Activated T-cell treated with anti-CD3 and anti-CD28 coated beads, Interleukin-2, amount 50 U/mL, for 72 hours (primary cell): ENCODE data around the gene CASKIN2. TPM values are rescaled to one million over a fixed set of nuclear protein-coding genes. Genes with fewer than 3 reads are reported as not detected.

Source experiments
- ATAC-seq, 2 donors: fragments of 150-1000 bp; cut with Tn5 transposase; replicated peaks in 1 of 2; 2 replicates each; pipeline ENCODE4 v1.10.0; 2021; ENCODE audit warnings: moderate library complexity in 2 of 2, mild to moderate bottlenecking in 1 of 2
- DNase-seq, 2 donors: peaks; one replicate each; pipeline ENCODE4 v3.0.0; 2021 to 2022; ENCODE audit warnings: mixed read lengths in 1 of 2
- H3K27ac Mint-ChIP-seq: one replicate; pipeline ENCODE4 v1.8.0; 2022; ENCODE audit warnings: mild to moderate bottlenecking, moderate library complexity, mixed read lengths
- H3K27me3 Mint-ChIP-seq: one replicate; pipeline ENCODE4 v1.8.0; 2022; ENCODE audit warnings: low read depth, mixed read lengths
- H3K36me3 Mint-ChIP-seq, 2 donors: one replicate each; pipeline ENCODE4 v1.8.0; 2022; ENCODE audit warnings: mixed read lengths in 2 of 2, mild to moderate bottlenecking in 1 of 2; ENCODE audit not compliant: insufficient read depth in 2 of 2
- H3K4me1 Mint-ChIP-seq: one replicate; pipeline ENCODE4 v1.8.0; 2022; ENCODE audit warnings: low read depth, mixed read lengths
- H3K4me3 Mint-ChIP-seq, 2 donors: one replicate each; pipeline ENCODE4 v1.8.0; 2022; ENCODE audit warnings: mild to moderate bottlenecking in 2 of 2, mixed read lengths in 2 of 2, moderate library complexity in 2 of 2
- H3K9me3 Mint-ChIP-seq, 2 donors: one replicate each; pipeline ENCODE4 v1.8.0; 2022; ENCODE audit warnings: mixed read lengths in 2 of 2
- total RNA-seq, 2 donors: library from RNA; stranded (reverse); gene quantifications; one replicate each; pipeline ENCODE4 v1.2.3, GENCODE V29; 2022

Gene CASKIN2, protein sequence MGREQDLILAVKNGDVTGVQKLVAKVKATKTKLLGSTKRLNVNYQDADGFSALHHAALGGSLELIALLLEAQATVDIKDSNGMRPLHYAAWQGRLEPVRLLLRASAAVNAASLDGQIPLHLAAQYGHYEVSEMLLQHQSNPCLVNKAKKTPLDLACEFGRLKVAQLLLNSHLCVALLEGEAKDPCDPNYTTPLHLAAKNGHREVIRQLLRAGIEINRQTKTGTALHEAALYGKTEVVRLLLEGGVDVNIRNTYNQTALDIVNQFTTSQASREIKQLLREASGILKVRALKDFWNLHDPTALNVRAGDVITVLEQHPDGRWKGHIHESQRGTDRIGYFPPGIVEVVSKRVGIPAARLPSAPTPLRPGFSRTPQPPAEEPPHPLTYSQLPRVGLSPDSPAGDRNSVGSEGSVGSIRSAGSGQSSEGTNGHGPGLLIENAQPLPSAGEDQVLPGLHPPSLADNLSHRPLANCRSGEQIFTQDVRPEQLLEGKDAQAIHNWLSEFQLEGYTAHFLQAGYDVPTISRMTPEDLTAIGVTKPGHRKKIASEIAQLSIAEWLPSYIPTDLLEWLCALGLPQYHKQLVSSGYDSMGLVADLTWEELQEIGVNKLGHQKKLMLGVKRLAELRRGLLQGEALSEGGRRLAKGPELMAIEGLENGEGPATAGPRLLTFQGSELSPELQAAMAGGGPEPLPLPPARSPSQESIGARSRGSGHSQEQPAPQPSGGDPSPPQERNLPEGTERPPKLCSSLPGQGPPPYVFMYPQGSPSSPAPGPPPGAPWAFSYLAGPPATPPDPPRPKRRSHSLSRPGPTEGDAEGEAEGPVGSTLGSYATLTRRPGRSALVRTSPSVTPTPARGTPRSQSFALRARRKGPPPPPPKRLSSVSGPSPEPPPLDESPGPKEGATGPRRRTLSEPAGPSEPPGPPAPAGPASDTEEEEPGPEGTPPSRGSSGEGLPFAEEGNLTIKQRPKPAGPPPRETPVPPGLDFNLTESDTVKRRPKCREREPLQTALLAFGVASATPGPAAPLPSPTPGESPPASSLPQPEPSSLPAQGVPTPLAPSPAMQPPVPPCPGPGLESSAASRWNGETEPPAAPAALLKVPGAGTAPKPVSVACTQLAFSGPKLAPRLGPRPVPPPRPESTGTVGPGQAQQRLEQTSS (N-terminal part only)
- 1 to 10 TPM; 4.1 to 6.6 TPM for total RNA-seq

- Mint-ChIP-seq H3K4me1 (peaks cover 18% of the 10 kb centered on the region), H3K9me3 (no peaks in the 10 kb centered on the region), H3K27ac (no peak within 1 kb of the TSS), H3K36me3 (peaks cover 0 to 10% of the 10 kb centered on the region in 2 donors), H3K27me3 (no peaks in the 10 kb centered on the region), H3K4me3 (peak within 1 kb of the TSS; percentile 84 to 88)
- ATAC-seq (peak; percentile 61 to 63), DNase-seq (peak; percentile 89)
Measured at GRCh38 chr17:75515496-75516254, at the start of gene CASKIN2. TSS of gene CASKIN2 (minus strand) at chr17:75515537. CDS start at chr17:75513804, 1,733 bp downstream.

DNA sequence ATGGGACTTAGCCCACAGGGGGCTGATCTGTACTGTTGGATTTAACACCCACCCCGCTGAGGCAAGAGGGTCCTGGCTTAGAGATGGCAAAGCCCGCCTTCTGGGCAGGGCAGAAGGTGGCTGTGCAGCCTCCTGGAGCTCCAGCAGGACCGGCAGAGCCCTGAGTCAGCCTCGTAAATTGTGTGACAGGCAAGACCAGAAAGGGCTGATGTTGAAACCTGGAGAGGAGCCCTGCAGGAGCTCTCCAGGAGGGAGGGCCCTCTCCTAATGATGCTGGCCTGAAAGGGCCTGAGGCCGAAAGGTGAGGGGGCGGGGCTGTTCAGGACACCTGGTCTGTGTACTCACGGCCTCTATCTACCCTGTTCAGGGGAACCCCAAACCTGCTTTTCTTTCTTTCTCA, 49.7 kb upstream of the CASKIN2 start:
- H3K9me3 Mint-ChIP-seq, result no peaks in the 10 kb centered on the region
- no peak for ATAC-seq
- H3K4me1 Mint-ChIP-seq, result no peaks in the 10 kb centered on the region
- H3K27me3 Mint-ChIP-seq, result no peaks in the 10 kb centered on the region
- DNase-seq, result no peak
- no peak overlapping the region for H3K4me3 Mint-ChIP-seq
- no peaks in the 10 kb centered on the region for H3K36me3 Mint-ChIP-seq
- no peak overlapping the region for H3K27ac Mint-ChIP-seq

DNA sequence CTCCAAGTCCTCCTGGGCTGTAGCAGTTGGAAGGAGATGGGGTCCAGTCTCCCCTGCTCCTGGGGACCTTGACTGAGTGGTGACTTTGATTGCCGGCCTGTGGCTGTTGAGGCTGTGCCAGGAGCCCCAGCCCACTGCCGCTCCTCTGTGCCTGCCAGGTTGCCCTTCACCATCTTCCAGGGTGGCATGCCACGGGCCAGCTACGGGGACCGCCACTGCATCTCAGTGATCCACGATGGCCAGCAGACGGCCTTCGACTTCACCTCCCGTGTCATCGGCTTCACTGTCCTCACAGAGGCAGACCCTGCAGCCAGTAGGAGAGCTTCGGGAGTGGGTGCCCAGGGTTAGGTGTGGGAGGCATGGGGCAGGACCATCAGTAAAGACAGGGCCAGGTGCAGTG, 48.9 kb upstream of the CASKIN2 start:
- H3K4me3 Mint-ChIP-seq, result no peak overlapping the region
- DNase-seq (no peak), ATAC-seq (no peak)
- H3K9me3 Mint-ChIP-seq, result no peaks in the 10 kb centered on the region
- H3K27me3 Mint-ChIP-seq, result no peaks in the 10 kb centered on the region
- no peaks in the 10 kb centered on the region for H3K4me1 Mint-ChIP-seq
- H3K27ac Mint-ChIP-seq, result no peak overlapping the region
- no peaks in the 10 kb centered on the region for H3K36me3 Mint-ChIP-seq

- H3K27ac Mint-ChIP-seq, result no peak overlapping the region
- DNase-seq (no peak), ATAC-seq (no peak)
- H3K4me1 Mint-ChIP-seq, result no peaks in the 10 kb centered on the region
- H3K9me3 Mint-ChIP-seq, result no peaks in the 10 kb centered on the region
- no peaks in the 10 kb centered on the region for H3K36me3 Mint-ChIP-seq
- no peaks in the 10 kb centered on the region for H3K27me3 Mint-ChIP-seq
- no peak overlapping the region for H3K4me3 Mint-ChIP-seq
Measured at GRCh38 chr17:75563063-75563758, 47.9 kb upstream of the CASKIN2 start.

- H3K9me3 Mint-ChIP-seq, result no peaks in the 10 kb centered on the region
- no peaks in the 10 kb centered on the region for H3K27me3 Mint-ChIP-seq
- H3K4me1 Mint-ChIP-seq, result no peaks in the 10 kb centered on the region
- no peak for DNase-seq
- no peaks in the 10 kb centered on the region for H3K36me3 Mint-ChIP-seq
- no peak overlapping the region for H3K4me3 Mint-ChIP-seq
- H3K27ac Mint-ChIP-seq, result no peak overlapping the region
- no peak for ATAC-seq
Measured at GRCh38 chr17:75561927-75562603, 46.7 kb upstream of the CASKIN2 start.

DNA sequence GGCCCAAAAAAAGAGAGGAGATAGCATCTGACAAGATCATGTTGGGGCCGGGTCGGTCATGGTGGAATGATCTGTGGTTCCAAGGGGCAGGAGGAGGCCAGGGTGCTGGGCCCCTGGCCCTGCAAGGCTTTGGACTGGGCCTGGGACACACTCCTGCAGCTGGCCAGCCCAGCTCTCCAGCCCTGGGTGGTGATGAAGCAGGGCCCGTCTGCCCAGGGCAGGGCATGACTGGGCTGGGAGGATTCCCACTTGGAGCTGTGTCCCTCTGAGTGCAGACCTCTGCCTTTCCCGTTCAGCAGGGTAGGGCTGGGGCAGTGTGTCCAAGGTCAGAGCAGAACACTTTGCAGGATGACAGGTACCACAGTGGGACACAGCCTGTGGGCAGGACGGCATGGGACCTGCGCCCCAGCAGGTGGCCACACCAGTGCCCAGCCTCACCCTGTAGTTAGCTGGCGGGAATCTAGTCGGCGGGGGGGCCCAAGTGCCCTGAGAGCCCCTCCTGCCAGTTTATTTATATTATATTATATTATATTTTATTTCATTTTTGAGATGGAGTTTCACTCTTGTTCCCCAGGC, 44.7 kb upstream of the CASKIN2 start:
- no peaks in the 10 kb centered on the region for H3K4me1 Mint-ChIP-seq
- H3K27ac Mint-ChIP-seq, result no peak overlapping the region
- H3K9me3 Mint-ChIP-seq, result no peaks in the 10 kb centered on the region
- no peak for ATAC-seq
- H3K4me3 Mint-ChIP-seq, result no peak overlapping the region
- no peak for DNase-seq
- H3K36me3 Mint-ChIP-seq, result no peaks in the 10 kb centered on the region
- H3K27me3 Mint-ChIP-seq, result no peaks in the 10 kb centered on the region

GRCh38 chr17:75558666-75559530, 43.6 kb upstream of the CASKIN2 start:
- no peak overlapping the region for H3K4me3 Mint-ChIP-seq
- H3K27me3 Mint-ChIP-seq, result no peaks in the 10 kb centered on the region
- H3K27ac Mint-ChIP-seq, result no peak overlapping the region
- ATAC-seq (no peak), DNase-seq (no peak)
- H3K36me3 Mint-ChIP-seq, result no peaks in the 10 kb centered on the region
- H3K4me1 Mint-ChIP-seq, result no peaks in the 10 kb centered on the region
- no peaks in the 10 kb centered on the region for H3K9me3 Mint-ChIP-seq

DNA sequence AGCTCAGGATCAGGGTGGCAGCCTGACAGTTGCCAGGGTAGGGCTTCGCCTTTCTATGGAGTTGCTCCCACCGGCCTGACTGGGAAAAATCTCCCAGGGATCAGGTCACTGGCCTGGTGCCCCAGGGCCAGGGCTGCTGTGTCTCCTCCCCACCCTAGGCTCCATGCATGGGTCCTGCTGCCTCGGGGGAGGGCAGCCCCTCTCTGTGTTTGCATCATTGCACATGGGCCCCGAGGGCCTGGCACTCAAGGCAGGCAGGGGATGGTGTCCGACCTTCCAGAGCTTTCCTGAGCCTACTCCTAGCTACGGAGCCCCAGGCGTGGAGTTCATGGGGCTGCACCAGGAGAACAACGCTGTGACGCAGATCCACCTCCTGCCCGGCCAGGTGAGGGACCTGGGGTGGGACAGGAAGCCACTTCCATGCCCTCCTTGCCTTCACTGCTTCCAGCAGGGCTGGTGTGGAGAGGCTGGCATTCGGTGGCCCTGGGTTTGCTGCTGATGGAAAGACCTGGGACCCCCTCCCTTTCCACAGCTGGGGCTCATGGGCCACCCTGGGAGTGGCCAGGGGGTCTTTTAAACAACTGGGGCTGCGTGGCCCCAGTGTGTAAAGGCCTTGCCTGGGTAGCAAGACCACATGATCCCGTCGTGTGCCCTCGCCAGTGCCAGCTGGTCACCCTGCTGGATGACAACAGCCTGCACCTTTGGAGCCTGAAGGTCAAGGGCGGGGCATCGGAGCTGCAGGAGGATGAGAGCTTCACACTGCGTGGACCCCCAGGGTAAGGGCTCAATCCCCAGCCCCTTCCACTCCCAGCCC, 42.7 kb upstream of the CASKIN2 start:
- Mint-ChIP-seq H3K27me3 (no peaks in the 10 kb centered on the region), H3K4me3 (no peak overlapping the region), H3K36me3 (no peaks in the 10 kb centered on the region), H3K9me3 (no peaks in the 10 kb centered on the region), H3K4me1 (no peaks in the 10 kb centered on the region), H3K27ac (no peak overlapping the region)
- ATAC-seq (no peak), DNase-seq (no peak)

DNA sequence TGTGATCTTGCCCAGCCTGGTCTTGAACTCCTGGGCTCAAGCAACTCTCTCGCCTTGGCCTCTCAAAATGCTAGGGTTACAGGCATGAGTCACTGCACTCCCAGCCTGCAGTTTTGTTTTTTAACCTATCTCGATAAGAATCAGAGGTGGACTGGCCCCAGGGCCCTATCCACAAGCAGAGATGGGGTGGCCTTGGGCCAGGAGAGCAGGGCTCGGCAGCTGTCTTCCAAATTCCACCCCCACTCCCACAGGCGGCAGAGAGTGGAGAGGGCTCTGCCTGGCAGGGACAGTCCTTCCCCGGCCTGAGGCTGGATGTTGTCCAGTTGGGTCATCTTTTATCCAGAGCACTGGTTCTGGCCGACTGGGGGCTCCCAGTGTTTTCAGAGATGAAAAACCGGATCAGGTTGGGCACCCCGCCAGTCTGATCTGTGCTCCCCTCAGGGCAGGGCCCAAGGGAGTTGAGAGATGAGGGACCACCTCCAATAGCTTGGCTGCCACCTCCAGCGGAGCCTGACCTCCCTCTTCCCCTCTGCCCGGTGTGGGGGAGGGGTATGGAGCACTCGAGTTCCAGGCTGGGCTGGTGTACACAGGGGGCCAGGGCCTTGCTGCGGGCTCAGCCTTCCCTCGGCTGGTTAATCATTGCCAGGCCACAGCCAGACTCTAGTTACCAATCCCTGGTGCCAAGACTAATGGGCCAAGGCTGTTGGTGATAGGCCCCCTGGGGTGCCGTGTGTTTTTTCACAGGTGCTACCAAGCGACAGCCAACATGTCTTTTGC, 41.9 kb upstream of the CASKIN2 start:
- ATAC-seq, result no peak
- Mint-ChIP-seq H3K27me3 (no peaks in the 10 kb centered on the region), H3K36me3 (no peaks in the 10 kb centered on the region), H3K4me3 (no peak overlapping the region), H3K4me1 (no peaks in the 10 kb centered on the region), H3K9me3 (no peaks in the 10 kb centered on the region), H3K27ac (no peak overlapping the region)
- DNase-seq, result no peak

DNA sequence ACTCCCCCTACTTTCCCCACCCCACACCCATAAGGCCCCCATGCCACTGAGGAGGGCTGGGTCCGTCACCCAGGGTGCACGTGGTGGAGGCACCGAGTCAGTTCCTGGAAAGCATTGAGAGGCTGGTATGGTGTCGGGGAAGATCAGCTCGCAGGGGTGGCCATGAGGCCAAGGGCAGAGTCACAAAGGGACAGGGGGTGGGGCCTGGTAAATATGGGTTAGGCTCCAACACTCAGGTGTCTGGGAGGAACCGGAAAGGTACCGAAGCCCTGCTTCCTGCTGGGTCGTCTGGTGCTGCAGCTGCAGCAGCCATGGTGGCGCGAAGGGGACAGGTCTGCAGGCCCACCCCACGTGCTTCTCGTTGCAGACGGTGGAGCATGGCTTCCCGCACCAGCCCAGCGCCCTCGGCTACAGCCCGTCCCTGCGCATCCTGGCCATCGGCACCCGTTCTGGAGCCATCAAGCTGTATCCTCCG, 40.4 kb upstream of the CASKIN2 start:
- Mint-ChIP-seq H3K4me1 (no peaks in the 10 kb centered on the region), H3K27me3 (no peaks in the 10 kb centered on the region), H3K4me3 (no peak overlapping the region), H3K27ac (no peak overlapping the region), H3K9me3 (no peaks in the 10 kb centered on the region), H3K36me3 (no peaks in the 10 kb centered on the region)
- ATAC-seq (no peak), DNase-seq (no peak)
